Mesothelial cell of epicardium (in vitro differentiated cells): ENCODE data around the gene RNF157. TPM values are rescaled to one million over a fixed set of nuclear protein-coding genes. Genes with fewer than 3 reads are reported as not detected.

Source experiments
- DNase-seq, 2 experiments: peaks; one replicate each; pipeline ENCODE4 v3.0.0; 2021; ENCODE audit warnings: low spot score in 2 of 2; ENCODE audit not compliant: unreplicated experiment in 2 of 2
- H3K27ac Mint-ChIP-seq: 2 replicates; pipeline ENCODE4 v1.8.0; 2021; ENCODE audit warnings: mixed read lengths
- H3K27me3 Mint-ChIP-seq: 2 replicates; pipeline ENCODE4 v1.8.0; 2021; ENCODE audit warnings: low read depth, mixed read lengths
- H3K36me3 Mint-ChIP-seq: 2 replicates; pipeline ENCODE4 v1.8.0; 2021; ENCODE audit warnings: mixed read lengths
- H3K4me1 Mint-ChIP-seq: 2 replicates; pipeline ENCODE4 v1.8.0; 2021; ENCODE audit warnings: mixed read lengths
- H3K4me3 Mint-ChIP-seq: 2 replicates; pipeline ENCODE4 v1.8.0; 2021; ENCODE audit warnings: mild to moderate bottlenecking, moderate library complexity, mixed read lengths
- H3K9me3 Mint-ChIP-seq: 2 replicates; pipeline ENCODE4 v1.8.0; 2021; ENCODE audit warnings: mixed read lengths
- total RNA-seq: library from RNA; stranded (reverse); gene quantifications from 3 replicates; pipeline ENCODE4 v1.2.1, GENCODE V29; 2021
- TF ChIP-seq, protein P1 (sequence below): fragments of 200-600 bp; sonication (generic); IDR thresholded peaks from one replicate; pipeline ENCODE4 v1.5.0; 2021; ENCODE audit warnings: antibody characterized with exemption; ENCODE audit not compliant: unreplicated experiment

Gene RNF157
- total RNA-seq, 1 donor from 2014 or later, result 8.0 TPM

DNA sequence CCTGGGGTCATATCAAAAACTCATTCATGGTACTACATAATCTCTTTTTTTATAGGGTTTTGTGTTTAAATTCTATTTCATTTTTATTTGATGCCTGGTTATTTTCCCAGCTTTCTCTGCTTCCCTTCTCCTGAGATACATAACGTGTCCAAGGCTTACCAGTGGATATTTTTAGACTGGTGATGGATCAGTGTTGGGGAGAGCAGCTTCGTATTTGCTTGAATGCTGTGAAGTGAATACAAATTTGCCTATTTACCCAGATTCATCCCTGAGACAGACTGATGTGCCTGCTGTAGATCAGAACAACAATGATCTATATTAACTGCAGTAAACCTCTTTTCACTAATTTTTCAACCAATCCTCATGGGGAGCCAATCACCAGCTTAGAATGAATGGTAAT is 56.0 kb downstream of the RNF157 start:
- Mint-ChIP-seq H3K4me3 (no peak overlapping the region), H3K27ac (no peak overlapping the region), H3K27me3 (no peaks in the 10 kb centered on the region), H3K9me3 (no peaks in the 10 kb centered on the region), H3K4me1 (peaks cover 16% of the 10 kb centered on the region), H3K36me3 (no peaks in the 10 kb centered on the region)
- TF ChIP-seq, protein P1, sequence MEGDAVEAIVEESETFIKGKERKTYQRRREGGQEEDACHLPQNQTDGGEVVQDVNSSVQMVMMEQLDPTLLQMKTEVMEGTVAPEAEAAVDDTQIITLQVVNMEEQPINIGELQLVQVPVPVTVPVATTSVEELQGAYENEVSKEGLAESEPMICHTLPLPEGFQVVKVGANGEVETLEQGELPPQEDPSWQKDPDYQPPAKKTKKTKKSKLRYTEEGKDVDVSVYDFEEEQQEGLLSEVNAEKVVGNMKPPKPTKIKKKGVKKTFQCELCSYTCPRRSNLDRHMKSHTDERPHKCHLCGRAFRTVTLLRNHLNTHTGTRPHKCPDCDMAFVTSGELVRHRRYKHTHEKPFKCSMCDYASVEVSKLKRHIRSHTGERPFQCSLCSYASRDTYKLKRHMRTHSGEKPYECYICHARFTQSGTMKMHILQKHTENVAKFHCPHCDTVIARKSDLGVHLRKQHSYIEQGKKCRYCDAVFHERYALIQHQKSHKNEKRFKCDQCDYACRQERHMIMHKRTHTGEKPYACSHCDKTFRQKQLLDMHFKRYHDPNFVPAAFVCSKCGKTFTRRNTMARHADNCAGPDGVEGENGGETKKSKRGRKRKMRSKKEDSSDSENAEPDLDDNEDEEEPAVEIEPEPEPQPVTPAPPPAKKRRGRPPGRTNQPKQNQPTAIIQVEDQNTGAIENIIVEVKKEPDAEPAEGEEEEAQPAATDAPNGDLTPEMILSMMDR, result no peak
- no peak for DNase-seq

DNA sequence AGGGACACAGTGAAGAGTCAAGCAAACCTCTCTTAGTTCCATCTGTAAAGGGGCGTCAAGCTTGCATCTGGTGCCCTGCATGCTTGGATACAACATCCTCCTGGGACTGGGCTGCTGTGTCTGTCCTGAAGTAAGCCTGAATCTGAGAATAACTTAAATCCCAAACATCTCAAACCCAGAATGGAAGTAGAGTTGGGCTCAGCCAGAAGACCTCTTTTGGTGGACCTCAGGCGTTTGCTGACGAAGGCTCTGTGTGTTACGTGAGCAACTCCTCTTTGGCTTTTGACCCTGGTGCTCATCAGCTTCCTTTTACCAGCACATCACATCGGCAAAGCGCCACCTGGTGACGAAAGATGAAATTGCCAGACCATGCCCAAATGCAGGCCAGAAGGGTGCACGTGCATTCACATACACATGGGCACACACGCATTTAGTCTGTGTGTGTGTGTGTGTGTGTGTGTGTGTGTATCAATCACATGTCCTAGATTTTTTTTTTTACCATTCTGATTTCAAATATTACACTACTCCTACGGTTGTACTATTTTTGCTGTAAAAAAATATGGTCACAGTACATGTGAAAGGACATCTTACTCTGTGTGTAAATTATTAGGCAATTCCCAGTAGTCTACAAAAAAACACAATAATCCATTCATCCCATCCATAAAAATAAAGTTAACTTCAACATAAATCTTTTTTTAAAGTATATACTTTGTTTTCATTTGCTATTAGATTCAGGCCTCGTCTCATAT is 58.1 kb downstream of the RNF157 start:
- H3K4me1 Mint-ChIP-seq, result no peaks in the 10 kb centered on the region
- no peaks in the 10 kb centered on the region for H3K36me3 Mint-ChIP-seq
- peak; percentile 62 to 95 for DNase-seq
- peak overlapping the region; percentile 21 for H3K27ac Mint-ChIP-seq
- H3K4me3 Mint-ChIP-seq, result no peak overlapping the region
- TF ChIP-seq, protein P1, result peak; percentile 96
- no peaks in the 10 kb centered on the region for H3K9me3 Mint-ChIP-seq
- H3K27me3 Mint-ChIP-seq, result no peaks in the 10 kb centered on the region

DNA sequence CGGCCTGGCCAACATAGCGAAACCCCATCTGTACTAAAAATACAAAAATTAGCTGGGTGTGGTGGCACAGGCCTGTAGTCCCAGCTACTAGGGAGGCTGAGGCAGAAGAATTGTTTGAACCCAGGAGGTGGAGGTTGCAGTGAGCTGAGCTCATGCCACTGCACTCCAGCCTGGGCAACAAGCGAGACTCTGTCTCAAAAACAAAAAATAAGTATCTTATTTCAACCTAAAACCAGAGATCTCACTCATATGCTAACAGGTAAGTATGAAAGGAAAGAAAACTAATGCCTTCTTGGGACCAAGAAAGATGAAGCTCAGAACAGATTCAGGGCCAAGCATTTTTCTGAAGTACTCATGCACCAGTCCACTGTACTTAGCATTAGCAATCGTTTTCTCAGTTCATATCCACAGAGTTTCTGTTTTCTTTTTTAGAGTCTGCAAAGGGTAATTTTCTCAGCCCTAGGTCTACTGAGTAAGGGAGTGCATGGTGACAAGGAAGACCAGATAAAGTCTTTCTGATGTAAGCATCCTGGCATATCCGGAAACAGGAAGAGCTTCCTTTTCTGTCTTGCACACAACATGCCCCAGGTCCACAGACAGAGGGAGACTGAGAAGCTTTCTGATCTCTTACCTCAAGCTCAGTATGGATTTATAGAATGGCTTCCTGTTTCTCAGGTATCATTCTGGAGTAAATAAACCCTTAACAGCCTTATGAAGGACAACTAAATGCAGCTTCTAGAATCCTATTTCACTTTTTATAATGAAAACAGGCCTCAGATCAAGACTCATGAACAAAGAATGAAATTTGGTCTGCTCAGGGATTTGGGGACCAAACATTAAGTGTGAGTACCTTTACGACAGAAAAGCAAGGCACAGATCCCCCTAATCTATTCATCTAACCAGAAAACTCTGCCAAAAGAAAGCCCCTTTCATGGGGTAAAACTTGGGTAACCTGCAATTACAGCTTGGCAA is 60.5 kb downstream of the RNF157 start:
- DNase-seq, result no peak
- Mint-ChIP-seq H3K36me3 (no peaks in the 10 kb centered on the region), H3K9me3 (no peaks in the 10 kb centered on the region), H3K27ac (peak overlapping the region; percentile 59), H3K4me1 (peaks cover 9% of the 10 kb centered on the region), H3K4me3 (no peak overlapping the region), H3K27me3 (no peaks in the 10 kb centered on the region)
- TF ChIP-seq, protein P1, result no peak

DNA sequence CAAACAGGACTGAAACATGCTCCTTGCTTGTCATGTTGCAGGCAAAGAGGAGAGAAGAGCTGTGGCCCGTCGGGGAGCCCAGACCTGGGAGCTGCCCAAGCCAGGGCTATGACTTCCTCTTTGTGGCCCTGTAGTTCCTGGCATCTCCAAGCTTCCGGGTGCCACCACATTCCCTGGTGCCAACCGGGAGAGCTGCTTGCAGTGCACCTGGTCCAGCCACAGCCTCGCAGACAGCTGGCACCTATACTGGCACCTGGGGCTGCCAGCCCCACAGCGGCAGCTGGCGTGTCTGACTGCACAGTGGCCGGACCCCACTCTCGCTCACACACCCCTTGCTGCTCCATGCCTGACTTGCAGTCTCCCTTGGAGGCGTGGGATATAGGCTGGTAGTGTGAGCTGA is 62.2 kb downstream of the RNF157 start:
- Mint-ChIP-seq H3K9me3 (no peaks in the 10 kb centered on the region), H3K27me3 (no peaks in the 10 kb centered on the region), H3K27ac (no peak overlapping the region), H3K4me3 (no peak overlapping the region), H3K36me3 (no peaks in the 10 kb centered on the region), H3K4me1 (peaks cover 16% of the 10 kb centered on the region)
- DNase-seq, result no peak
- TF ChIP-seq, protein P1, result no peak

DNA sequence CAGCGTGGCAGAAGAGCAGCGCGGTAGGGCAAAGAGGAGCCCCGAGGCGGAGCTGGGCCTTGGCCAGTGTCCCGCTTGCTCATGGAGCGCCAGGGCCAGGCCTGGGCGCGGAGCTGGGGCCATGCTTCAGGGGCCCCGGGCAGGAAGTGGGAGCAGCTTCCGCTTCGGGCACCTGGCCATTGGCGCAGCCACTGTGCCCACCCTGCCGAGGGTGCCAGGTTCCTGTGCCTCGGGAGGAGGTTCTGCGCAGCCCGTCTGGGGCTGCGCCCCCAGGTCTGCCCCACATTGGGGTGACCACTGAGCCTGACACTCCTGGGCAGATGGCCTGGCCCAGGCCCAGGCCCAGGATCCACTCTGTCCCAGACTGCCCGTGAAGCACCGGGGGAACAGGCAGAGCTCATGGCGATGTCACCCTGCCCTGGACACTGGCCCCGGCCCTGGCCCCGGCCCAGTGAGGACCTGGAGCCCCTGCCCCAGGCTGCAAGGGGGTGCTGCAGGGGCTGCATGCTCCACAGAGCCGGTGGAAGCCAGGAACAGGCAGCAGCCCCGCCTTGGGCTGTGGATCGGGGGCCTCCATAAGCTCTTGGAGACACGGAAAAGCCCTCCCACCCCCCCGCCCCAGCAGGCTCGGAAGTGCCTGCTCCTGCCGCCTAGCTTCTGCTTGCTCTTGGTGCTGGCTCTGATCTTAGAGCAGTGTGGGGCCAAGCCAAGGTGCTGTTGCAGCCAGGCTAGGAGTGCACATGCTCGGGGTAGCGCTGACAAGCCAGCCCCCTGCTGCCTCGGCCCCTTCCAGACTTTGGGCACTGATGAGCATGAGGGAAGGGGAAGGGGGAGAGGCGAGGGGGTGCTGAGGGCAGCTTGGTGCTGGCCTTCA is 63.4 kb downstream of the RNF157 start:
- Mint-ChIP-seq H3K4me3 (no peak overlapping the region), H3K4me1 (peaks cover 16% of the 10 kb centered on the region), H3K27me3 (no peaks in the 10 kb centered on the region), H3K27ac (no peak overlapping the region), H3K9me3 (no peaks in the 10 kb centered on the region), H3K36me3 (no peaks in the 10 kb centered on the region)
- TF ChIP-seq, protein P1, result no peak
- no peak for DNase-seq
